HG03135 (cell line): ENCODE data around the gene MARVELD1.
"Not testable (repeated sequence)": the region's sequence is repeated elsewhere in the genome, so short reads cannot be mapped to it uniquely, and the experiment has no call there.

ENCODE experiments used
- ATAC-seq: cut with Tn5 transposase; IDR thresholded peaks from one replicate; pipeline ENCODE4 v1.9.1; 2021; ENCODE audit warnings: mild to moderate bottlenecking, moderate library complexity; ENCODE audit not compliant: unreplicated experiment

MARVELD1 gene

GRCh38 chr10:97713339-97713825 lies at the start of gene MARVELD1:
TSS of gene MARVELD1 (plus strand) at chr10:97713730. CDS start at chr10:97713877, 147 bp downstream.
- ATAC-seq = no peak

GRCh38 chr10:97664282-97664850 lies 49.2 kb upstream of the MARVELD1 start:
- ATAC-seq = no peak

- no peak for ATAC-seq
Observed at GRCh38 chr10:97666992-97667391, 46.5 kb upstream of the MARVELD1 start.

- no peak for ATAC-seq
Observed at GRCh38 chr10:97667463-97667862, 46.1 kb upstream of the MARVELD1 start.

GRCh38 chr10:97669571-97669970 lies 44.0 kb upstream of the MARVELD1 start:
- ATAC-seq = no peak

DNA sequence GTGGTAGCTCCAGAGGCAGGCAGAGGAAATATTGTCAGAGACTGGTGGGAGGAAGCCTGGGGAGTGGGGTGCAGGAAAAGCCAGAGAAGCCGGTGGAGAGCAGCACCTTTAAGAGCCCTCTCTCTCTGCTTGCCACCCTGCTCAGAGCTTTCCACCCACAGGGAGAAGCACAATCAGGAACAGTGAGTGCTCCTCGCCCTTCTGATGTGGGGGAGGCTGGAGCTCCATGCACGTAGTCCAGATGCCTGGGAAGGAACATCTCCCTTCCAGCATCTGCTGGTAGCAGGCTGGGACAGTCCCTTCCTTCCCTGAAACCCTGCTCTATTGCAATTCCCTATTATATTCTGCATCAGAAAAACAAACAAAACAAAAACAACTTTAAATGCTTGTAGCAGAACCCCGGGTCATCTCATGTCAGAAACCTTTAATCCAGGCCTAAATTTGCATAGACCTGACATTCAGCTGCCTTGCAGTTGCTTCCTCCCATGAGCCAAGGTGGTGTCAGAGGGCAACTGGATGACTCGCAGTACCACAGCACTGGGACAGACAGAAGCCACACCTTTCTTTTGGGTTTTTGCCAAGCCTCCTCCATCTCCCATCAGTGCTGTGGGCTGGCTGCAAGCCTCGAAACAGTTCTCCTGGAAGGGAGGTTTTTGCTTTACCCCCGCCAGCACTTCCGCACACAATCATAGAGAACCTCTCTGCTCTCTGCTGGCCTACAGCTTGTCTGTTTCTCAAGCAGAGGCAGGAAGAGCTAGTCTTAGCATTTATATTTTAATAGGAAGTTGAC lies 39.6 kb upstream of the MARVELD1 start:
- no peak for ATAC-seq

DNA sequence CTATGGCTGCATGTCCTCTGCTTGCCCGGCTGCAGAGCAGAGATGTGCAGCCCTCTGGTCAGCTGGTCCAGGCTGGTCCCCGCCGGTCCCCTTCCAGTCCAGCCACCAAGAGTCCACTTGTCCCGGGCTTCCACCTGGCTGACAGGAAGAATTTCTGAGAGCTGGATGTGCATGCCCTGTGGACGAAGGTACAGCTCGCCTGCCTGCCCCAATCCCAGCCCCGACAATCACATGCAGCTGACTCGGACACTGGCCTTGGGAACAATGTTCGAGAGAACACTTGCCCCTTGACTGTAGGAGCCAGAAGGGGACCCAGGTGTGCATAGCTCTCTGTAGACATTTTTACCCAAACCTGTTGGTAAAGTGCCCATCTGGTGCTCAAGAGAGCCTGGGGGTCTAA lies 38.3 kb upstream of the MARVELD1 start:
- no peak for ATAC-seq

DNA sequence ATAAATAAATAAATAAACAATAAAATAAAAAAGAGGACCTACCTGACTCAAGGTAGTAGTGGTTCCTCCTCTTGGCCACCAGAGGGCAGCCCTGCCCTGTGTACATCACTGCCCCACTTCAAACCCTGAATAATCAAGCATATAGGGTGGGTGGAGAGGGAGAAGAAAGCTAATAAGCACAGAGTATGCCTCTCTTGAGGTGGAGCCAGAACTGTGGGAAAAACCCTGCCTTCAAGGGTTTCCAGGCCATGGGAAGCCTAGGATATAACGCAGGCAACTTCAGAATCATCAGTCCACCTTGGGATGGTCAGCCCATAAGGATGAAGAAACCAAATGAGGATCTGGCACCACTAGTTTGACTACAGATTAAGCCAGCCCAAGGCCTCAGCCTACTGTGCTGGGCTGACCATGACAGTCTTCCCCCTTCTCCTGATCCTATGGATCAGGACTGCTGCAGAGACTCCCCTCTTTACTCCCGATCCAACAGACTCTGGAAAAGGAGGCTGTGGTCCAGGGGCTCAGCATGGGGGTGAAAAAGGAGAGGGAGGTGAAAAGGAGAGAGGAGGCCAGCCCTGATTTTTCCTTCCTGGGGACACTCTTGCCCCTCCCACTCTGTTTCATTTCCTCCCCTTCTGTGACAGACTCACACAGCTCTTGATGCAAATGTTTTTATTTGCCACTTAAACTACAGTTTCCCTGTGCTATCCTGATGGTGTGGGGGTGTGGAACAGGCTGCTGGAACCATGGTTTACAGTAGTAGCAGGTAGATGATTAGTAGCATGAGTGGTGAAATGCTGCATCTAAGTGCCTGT lies 36.6 kb upstream of the MARVELD1 start:
- ATAC-seq = peak; percentile 57

GRCh38 chr10:97679594-97679993 lies 33.9 kb upstream of the MARVELD1 start:
- ATAC-seq = no peak

DNA sequence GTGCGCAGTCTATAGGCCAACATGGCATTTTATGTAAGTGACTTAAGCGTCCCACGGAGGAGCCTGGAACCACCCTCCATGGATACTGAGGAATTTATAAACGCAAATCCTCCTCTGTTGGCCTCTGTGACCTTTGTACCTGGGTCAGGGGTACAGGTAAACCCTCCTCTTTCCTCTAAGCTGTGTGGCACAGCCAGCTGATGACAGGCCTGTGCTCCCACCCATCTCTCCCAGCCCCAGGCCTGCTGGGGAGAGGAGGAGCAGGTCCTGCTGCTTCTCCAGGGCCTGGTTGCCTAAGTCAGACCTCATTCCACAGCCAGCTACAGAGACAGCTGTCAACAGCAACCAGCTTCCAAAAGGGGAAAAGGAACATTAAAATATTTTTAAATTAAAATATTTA lies 31.5 kb upstream of the MARVELD1 start:
- no peak for ATAC-seq

GRCh38 chr10:97683556-97684367 lies 29.8 kb upstream of the MARVELD1 start:
- ATAC-seq = no peak

- ATAC-seq = not testable (repeated sequence)
Observed at GRCh38 chr10:97684368-97684713, 29.2 kb upstream of the MARVELD1 start.

DNA sequence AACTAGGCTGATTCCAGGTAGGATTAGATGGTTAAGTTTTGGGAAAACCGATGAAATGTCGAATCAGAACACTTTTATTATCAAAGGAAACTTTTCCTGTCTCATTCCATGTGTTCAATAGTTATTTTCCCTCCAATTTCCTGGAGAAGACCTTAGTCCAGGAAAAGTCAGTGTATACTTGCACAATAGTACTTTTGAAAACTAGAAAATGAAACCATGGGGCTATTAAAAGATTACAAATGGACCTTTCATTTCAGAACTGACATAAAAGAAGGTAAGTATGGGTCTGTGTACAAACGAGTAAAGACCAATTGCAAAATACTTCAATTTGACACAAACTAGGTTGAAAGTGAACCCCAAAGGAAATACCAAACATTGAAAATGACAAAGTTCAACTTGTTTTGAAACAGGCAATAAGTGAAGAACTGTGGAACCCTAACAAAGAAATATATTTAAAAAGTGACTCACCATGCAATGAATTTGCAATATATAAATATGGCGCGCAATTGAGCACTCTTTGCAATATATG lies 28.6 kb upstream of the MARVELD1 start:
- ATAC-seq = no peak

DNA sequence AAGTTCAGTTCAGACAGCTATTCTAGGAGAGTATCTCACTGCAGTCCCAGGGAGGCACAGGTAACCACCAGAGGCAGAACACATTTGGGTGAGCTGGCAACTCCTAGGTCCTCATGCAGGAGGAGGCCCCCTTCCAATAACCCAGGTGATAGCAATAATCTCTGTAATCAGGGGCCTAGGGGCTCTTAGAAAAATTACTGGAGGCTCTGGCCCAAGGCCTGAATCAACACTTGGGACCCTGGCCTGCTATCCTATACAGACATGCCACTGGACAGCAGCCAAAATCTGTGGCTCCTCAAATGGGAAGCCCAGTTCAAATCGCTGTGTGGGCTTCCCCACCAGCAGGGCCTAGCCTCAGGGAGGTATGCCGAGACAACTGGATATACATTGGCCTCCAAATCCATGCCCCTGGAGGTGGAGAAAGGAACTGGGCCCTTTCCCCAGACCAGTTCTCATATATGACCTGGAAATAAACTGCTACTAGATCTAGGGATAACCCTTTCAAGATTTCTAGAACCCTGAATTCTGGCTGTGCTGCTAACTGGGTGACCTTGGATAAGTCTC lies 28.1 kb upstream of the MARVELD1 start:
- ATAC-seq = no peak

GRCh38 chr10:97686301-97686961 lies 27.1 kb upstream of the MARVELD1 start:
- ATAC-seq = no peak

- peak; percentile 83 for ATAC-seq
Observed at GRCh38 chr10:97686962-97687784, 26.4 kb upstream of the MARVELD1 start, which contains the start of gene AVPI1. TSS of gene AVPI1 (minus strand) at chr10:97687241. CDS start at chr10:97679905, 7,336 bp downstream.

GRCh38 chr10:97687785-97688781 lies 25.4 kb upstream of the MARVELD1 start:
- no peak for ATAC-seq
